Measurements from ENCODE around the gene COLEC12. TPM values are rescaled to one million over a fixed set of nuclear protein-coding genes. Genes with fewer than 3 reads are reported as not detected.

COLEC12 gene
- total RNA-seq, 1 experiment from 2014 or later: 8.9 TPM

DNA sequence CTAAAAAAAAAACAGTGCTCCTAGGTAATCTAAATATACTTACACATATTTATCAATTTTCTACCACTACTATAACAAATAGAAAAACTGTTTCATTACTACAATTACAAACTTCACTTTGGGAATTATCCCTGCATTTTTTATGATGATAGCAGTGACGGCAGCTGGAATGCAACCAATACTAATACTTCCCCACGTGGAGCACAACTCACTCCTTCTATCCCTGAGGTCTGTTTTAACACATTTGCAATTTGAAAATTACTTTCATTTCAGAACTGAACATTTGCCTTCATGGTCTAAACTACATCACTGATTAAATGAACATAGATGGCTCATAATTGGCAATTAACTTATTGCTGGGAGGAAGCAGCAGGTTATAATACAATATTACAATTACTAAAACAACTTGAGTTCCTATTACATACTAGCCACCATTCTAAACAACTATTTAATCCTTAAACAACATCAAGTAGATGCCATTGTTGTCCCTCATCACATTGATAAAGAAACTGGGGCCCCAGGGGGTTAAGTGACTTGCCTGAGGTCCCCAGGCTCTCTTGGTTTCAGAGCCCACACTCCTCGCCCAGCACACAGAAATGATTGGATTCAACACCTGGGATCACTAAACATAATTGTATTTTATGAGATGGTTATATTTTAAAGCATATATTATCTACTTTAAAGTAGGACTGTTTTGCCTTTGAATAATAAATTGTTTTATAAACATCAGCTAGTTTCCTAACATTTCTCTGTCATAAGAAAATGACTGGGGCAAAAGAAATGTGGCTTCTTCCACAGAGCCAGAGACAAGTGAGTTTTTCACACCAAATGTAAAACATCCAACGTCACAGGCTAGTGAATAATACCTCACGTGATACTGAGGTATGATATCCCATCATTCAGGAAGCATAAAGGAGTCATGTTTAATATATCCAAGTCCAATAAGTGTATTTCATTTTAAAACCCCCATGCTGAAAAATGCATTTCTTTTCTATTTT, 6.2 kb downstream of the COLEC12 start:
- no peak for DNase-seq
- Histone ChIP-seq H3K4me3 (ENCODE audit: insufficient read depth, low read depth, low read length) (no peak overlapping the region), H3K27me3 (ENCODE audit: control insufficient read depth, insufficient read depth, low read length) (peaks cover 9% of the 10 kb centered on the region), H3K36me3 (replicated peaks; ENCODE audit: control insufficient read depth, insufficient read depth, low read length) (no peaks in the 10 kb centered on the region)

DNA sequence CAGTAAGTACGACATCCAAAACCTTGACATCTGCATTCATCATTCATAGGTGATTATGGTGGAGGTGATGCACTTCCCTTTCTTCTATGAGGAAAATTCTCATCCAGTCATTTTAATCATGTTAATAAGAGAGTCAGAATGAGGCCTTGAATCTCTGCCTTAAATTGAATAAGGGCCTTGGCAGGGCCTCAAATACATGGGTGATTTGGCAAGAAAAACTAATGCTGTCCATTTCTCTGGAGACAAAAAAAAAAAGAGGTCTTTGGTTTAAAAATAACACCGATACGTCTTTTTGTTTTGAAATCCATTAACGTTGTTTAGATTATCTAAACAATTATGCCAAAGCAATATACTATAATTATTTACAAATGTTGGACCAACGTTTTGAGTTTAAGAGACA, 8.1 kb downstream of the COLEC12 start:
- DNase-seq: no peak

DNA sequence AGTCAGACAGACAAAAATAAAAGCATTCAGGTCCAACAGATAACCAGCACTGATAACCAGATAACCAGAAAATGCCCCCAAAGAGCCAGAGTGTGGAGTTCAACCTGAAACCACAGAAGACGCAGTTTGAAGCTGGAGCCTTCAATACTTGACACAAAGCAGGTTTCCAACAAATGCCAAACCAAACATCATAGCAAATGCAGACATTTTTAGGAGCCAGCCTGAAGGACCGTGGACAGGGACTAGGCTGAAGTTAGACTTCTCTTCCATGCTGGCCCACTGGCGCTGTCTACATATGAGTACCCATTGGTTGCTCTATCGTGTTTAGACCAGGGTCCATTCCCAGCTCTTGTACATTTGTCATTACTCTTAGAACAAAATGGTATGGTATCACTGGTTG, 9.9 kb downstream of the COLEC12 start:
- no peak for DNase-seq
- Histone ChIP-seq H3K36me3 (replicated peaks; ENCODE audit: control insufficient read depth, insufficient read depth, low read length) (no peaks in the 10 kb centered on the region), H3K4me3 (ENCODE audit: insufficient read depth, low read depth, low read length) (no peak overlapping the region), H3K27me3 (ENCODE audit: control insufficient read depth, insufficient read depth, low read length) (no peaks in the 10 kb centered on the region)

More for the DNA sequence above, 8.1 kb downstream of the COLEC12 start:
- Histone ChIP-seq H3K4me3 (ENCODE audit: insufficient read depth, low read depth, low read length) (no peak overlapping the region), H3K27me3 (ENCODE audit: control insufficient read depth, insufficient read depth, low read length) (no peaks in the 10 kb centered on the region), H3K36me3 (replicated peaks; ENCODE audit: control insufficient read depth, insufficient read depth, low read length) (no peaks in the 10 kb centered on the region)

GRCh38 chr18:490024-490366, 10.5 kb downstream of the COLEC12 start:
- H3K27me3 ChIP-seq (ENCODE audit: control insufficient read depth, insufficient read depth, low read length): no peaks in the 10 kb centered on the region
- H3K36me3 ChIP-seq (replicated peaks; ENCODE audit: control insufficient read depth, insufficient read depth, low read length): no peaks in the 10 kb centered on the region
- no peak overlapping the region for H3K4me3 ChIP-seq (ENCODE audit: insufficient read depth, low read depth, low read length)
- no peak for DNase-seq

DNA sequence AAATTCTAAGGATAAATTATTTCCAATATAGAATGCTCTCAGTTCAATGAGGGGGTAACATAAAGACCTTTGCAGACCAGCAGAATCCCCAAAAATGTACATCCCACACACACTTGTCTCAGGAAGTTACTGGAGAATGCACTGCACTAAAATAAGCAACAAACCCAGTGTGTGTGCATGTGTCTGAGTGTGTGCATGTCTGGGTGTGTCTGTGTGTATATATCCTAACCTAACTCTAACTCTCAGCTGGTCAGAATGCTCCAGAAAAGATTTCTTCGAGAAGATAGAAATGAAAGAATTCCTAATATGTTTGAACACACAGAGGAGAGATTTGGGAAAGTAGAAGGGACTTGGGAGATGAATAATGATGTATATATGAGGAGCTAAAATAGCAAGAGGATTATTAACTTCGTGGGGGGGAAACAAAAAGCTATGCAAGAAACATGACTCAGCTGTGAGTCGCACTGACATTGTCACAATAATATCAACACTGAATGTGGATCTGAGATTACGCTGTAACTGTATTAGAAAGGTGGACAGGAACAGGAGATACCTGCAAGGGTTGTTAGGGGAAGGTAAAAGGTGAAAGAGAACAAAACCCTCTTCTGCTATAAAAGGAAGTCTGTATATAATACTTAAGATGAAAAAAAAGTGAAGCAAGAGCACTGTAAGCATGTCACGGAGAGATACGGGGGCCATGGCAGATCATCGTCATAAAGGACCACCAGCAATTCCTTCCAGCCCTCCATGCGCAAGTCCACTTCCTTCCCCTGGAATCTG, 11.1 kb downstream of the COLEC12 start:
- Histone ChIP-seq H3K27me3 (ENCODE audit: control insufficient read depth, insufficient read depth, low read length) (no peaks in the 10 kb centered on the region), H3K36me3 (replicated peaks; ENCODE audit: control insufficient read depth, insufficient read depth, low read length) (no peaks in the 10 kb centered on the region), H3K4me3 (ENCODE audit: insufficient read depth, low read depth, low read length) (no peak overlapping the region)
- no peak for DNase-seq

DNA sequence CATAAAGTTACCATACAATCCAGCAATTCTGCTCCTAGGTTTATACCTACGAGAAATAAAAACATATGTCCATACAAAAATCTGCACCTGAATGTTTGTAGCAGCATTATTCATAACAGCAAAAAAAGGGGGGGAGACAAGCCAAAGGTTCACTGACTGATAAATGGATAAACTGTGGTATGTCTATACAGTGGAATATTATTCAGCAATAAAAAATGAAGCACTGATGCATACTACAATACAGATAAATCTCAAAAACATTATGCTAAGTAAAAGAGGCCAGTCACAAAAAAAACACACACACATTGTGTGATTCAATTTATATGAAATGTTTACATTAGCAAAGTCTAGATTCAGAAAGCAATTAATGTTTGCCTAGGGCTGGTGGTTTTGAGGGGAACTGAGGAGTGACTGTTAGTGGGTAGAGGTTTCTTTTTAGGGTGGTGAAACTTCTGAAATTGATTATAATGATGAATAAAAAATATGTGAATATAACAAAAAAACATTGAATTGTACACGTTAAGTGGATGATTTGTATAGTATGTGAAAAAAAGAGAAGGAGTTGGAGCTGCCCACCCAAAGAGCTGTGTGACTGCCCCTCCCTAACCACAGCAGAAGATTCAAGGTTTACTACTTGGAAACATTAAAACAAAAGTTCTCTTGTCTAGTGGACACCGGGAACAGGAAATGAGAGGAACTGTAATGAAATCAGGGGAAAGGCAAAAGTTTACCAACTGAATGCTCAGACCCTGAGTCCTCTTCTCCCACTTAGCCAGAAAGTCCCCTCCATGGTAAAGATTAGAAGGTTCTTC, 13.4 kb downstream of the COLEC12 start:
- no peak overlapping the region for H3K4me3 ChIP-seq (ENCODE audit: insufficient read depth, low read depth, low read length)
- no peak for DNase-seq
- no peaks in the 10 kb centered on the region for H3K27me3 ChIP-seq (ENCODE audit: control insufficient read depth, insufficient read depth, low read length)
- no peaks in the 10 kb centered on the region for H3K36me3 ChIP-seq (replicated peaks; ENCODE audit: control insufficient read depth, insufficient read depth, low read length)

- H3K4me3 ChIP-seq (ENCODE audit: insufficient read depth, low read depth, low read length): no peak overlapping the region
- DNase-seq: no peak
- no peaks in the 10 kb centered on the region for H3K27me3 ChIP-seq (ENCODE audit: control insufficient read depth, insufficient read depth, low read length)
- no peaks in the 10 kb centered on the region for H3K36me3 ChIP-seq (replicated peaks; ENCODE audit: control insufficient read depth, insufficient read depth, low read length)
Measured at GRCh38 chr18:484749-485464, 15.6 kb downstream of the COLEC12 start.

DNA sequence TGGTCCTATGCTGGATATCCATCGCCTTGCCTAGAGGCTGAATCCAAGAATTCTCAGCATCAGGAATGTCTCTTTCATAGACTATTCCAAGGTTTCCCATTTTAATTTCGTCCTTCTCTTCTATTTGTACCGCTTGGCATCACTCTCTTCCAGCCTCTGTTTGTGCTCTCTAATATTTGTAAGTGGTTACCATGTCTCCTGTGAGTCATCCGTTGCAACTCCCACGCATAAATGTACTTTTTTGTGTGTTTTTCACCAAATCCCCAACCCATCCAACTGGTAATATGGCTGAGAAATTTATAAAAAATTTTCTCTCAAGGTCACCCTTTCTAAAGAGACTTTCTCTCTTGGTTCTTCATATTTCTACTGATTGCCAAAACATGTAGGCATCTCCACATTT, 21.8 kb downstream of the COLEC12 start:
- Histone ChIP-seq H3K36me3 (replicated peaks; ENCODE audit: control insufficient read depth, insufficient read depth, low read length) (no peaks in the 10 kb centered on the region), H3K4me3 (ENCODE audit: insufficient read depth, low read depth, low read length) (no peak overlapping the region), H3K27me3 (ENCODE audit: control insufficient read depth, insufficient read depth, low read length) (no peaks in the 10 kb centered on the region)
- DNase-seq: no peak

GRCh38 chr18:477565-477964, 22.9 kb downstream of the COLEC12 start:
- no peak overlapping the region for H3K4me3 ChIP-seq (ENCODE audit: insufficient read depth, low read depth, low read length)
- peak; percentile 71 for DNase-seq
- H3K36me3 ChIP-seq (replicated peaks; ENCODE audit: control insufficient read depth, insufficient read depth, low read length): no peaks in the 10 kb centered on the region
- no peaks in the 10 kb centered on the region for H3K27me3 ChIP-seq (ENCODE audit: control insufficient read depth, insufficient read depth, low read length)

DNA sequence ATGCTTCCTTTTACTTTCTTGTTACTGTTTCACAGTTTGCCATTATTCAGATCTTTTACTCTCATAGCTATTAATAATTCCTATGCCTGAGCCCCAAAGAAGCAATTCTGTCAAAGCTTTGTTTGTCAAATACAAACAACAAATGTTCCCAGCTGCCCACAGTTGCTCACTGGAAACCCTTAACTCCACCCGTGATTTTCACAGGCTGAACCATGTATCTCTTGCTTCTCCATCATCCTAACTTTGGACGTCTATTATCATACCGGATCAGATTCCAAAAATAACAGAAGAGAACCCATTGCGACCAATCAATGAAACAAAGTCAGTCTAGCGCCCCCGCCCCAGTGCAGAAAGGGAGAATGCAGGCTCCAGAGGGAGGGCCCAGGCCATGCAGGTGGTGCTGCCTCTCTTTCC, 24.2 kb downstream of the COLEC12 start:
- H3K4me3 ChIP-seq (ENCODE audit: insufficient read depth, low read depth, low read length): no peak overlapping the region
- no peaks in the 10 kb centered on the region for H3K36me3 ChIP-seq (replicated peaks; ENCODE audit: control insufficient read depth, insufficient read depth, low read length)
- H3K27me3 ChIP-seq (ENCODE audit: control insufficient read depth, insufficient read depth, low read length): no peaks in the 10 kb centered on the region
- peak; percentile 54 for DNase-seq

- H3K36me3 ChIP-seq (replicated peaks; ENCODE audit: control insufficient read depth, insufficient read depth, low read length): no peaks in the 10 kb centered on the region
- H3K4me3 ChIP-seq (ENCODE audit: insufficient read depth, low read depth, low read length): no peak overlapping the region
- H3K27me3 ChIP-seq (ENCODE audit: control insufficient read depth, insufficient read depth, low read length): no peaks in the 10 kb centered on the region
- DNase-seq: peak; percentile 59
Measured at GRCh38 chr18:475202-476031, 25.1 kb downstream of the COLEC12 start.

- H3K27me3 ChIP-seq (ENCODE audit: control insufficient read depth, insufficient read depth, low read length): no peaks in the 10 kb centered on the region
- DNase-seq: no peak
- no peak overlapping the region for H3K4me3 ChIP-seq (ENCODE audit: insufficient read depth, low read depth, low read length)
- no peaks in the 10 kb centered on the region for H3K36me3 ChIP-seq (replicated peaks; ENCODE audit: control insufficient read depth, insufficient read depth, low read length)
Measured at GRCh38 chr18:474416-474815, 26.1 kb downstream of the COLEC12 start.

DNA sequence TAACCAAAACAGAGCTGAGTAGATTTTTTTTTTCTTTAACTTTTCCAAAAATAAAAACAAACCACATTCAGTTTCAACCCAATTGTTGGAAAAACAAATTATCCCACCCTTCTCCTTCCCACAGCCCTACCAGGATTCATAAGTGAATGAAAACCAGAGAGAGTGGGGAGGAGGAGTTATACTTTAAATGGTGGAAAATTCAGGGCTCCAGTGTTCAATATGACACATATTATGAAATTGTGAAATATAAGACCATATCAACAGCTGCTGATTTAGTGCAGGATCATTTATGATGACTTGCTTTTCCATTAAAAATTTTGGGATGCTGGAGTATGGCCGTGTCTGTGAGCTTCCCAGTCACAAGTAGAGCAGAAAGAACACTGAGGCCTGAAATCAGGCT, 26.7 kb downstream of the COLEC12 start:
- no peaks in the 10 kb centered on the region for H3K36me3 ChIP-seq (replicated peaks; ENCODE audit: control insufficient read depth, insufficient read depth, low read length)
- no peak for DNase-seq
- no peaks in the 10 kb centered on the region for H3K27me3 ChIP-seq (ENCODE audit: control insufficient read depth, insufficient read depth, low read length)
- H3K4me3 ChIP-seq (ENCODE audit: insufficient read depth, low read depth, low read length): no peak overlapping the region
